ENCODE results near the gene DYNC2H1. TPM values are rescaled to one million over a fixed set of nuclear protein-coding genes. Genes with fewer than 3 reads are reported as not detected.

The DYNC2H1 gene
- total and polyA plus RNA-seq, 7 donors: 0.79 to 2.3 (median 1.3) TPM

DNA sequence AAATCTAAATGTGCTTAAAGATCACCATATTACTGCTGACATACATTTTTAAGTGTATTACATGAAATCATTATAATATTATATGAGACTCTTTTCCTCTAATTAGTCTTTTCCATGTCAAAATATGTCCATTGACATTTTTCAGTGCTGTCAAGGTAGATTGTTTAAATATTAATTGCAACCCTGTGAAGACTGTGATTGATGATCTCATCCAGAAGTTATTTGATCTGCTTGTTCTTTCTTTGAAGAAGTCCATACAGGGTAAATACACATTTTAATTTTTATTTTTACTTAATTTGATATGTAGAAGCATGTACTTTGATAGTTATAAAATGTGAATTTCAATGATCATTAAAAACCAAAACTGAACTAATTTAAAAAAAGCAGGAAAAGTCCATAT, 38.4 kb downstream of the DYNC2H1 start:
- intact Hi-C loops (cut with DNase I): no loop called here
- Histone ChIP-seq H3K27me3 (ENCODE audit: insufficient read depth in 3 of 3, low read length in 2 of 3) (no peaks in the 10 kb centered on the region), H3K4me1 (no peaks in the 10 kb centered on the region), H3K36me3 (ENCODE audit: insufficient read depth in 1 of 2, low read depth in 1 of 2) (peaks cover 0 to 5% of the 10 kb centered on the region in 2 donors), H3K27ac (no peak overlapping the region), H3K9me3 (no peaks in the 10 kb centered on the region), H3K4me3 (no peak overlapping the region)
- no peak for DNase-seq
- TF ChIP-seq, protein P1, sequence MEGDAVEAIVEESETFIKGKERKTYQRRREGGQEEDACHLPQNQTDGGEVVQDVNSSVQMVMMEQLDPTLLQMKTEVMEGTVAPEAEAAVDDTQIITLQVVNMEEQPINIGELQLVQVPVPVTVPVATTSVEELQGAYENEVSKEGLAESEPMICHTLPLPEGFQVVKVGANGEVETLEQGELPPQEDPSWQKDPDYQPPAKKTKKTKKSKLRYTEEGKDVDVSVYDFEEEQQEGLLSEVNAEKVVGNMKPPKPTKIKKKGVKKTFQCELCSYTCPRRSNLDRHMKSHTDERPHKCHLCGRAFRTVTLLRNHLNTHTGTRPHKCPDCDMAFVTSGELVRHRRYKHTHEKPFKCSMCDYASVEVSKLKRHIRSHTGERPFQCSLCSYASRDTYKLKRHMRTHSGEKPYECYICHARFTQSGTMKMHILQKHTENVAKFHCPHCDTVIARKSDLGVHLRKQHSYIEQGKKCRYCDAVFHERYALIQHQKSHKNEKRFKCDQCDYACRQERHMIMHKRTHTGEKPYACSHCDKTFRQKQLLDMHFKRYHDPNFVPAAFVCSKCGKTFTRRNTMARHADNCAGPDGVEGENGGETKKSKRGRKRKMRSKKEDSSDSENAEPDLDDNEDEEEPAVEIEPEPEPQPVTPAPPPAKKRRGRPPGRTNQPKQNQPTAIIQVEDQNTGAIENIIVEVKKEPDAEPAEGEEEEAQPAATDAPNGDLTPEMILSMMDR (IDR thresholded peaks at IDR 0.05): no peak
- no peak for ATAC-seq

DNA sequence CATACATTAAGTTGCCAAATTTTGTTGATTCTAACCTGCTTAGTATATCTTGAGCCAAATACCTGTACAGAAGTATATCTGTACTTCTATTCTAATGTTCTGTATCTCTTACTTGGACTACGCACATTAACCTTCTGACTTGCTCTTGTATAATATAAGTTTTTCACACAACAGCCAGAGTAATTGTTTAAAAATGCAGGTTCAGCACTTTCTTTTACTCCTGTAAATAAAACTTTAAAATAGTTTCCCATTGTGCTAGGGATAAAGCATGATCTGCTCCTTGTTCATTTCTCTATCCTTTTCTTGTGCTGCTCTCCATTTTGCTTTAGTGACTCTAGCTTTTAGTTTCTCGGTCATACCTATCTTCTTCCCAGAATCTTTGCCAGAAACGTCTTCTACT, 48.3 kb downstream of the DYNC2H1 start:
- no peak overlapping the region for H3K27ac ChIP-seq
- intact Hi-C loops (cut with DNase I): no loop called here
- no peak for DNase-seq
- WGBS, 3 donors: 93 to 98% (median 95%) methylated on average over 3 of the region's 3 CpGs
- no peak overlapping the region for H3K4me3 ChIP-seq
- H3K4me1 ChIP-seq: no peaks in the 10 kb centered on the region
- TF ChIP-seq, protein P1 (IDR thresholded peaks at IDR 0.05): no peak
- no peaks in the 10 kb centered on the region for H3K27me3 ChIP-seq (ENCODE audit: insufficient read depth in 3 of 3, low read length in 2 of 3)
- ATAC-seq: no peak
- no peaks in the 10 kb centered on the region for H3K9me3 ChIP-seq
- H3K36me3 ChIP-seq (ENCODE audit: insufficient read depth in 1 of 2, low read depth in 1 of 2): no peaks in the 10 kb centered on the region

DNA sequence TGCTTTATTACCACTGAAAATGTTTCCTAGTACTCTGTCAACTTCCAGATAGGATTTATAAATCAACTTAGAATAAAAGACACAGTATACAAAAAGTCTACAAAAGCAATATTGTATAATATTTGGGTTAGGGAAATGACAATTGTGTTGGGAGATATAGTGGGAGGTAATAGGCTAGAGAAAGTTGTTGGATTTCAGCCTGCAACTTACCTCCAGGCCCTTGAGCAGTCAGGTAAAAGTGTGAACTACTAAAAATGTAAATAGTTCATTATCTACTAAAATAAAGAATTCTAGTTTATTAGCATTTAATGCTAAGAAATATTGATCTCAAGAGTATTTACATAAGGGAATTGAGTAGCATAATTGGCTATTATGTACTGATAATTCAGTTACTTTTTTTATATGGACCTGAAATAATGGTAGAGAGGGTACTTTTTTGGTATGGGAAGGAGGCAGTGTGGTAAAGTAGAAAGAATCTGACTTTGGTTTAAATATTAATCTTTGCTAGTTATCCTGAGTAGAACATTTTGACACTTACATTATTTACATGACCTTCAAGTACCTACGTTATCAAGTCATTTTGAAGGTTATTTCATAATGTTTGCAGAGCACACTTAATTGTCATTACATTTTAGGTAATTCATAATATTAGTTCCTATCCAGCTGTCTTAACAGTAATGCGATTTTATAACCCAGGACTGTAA, 55.0 kb downstream of the DYNC2H1 start:
- Histone ChIP-seq H3K4me1 (no peaks in the 10 kb centered on the region), H3K9me3 (no peaks in the 10 kb centered on the region), H3K4me3 (no peak overlapping the region), H3K27me3 (ENCODE audit: insufficient read depth in 3 of 3, low read length in 2 of 3) (no peaks in the 10 kb centered on the region), H3K27ac (no peak overlapping the region), H3K36me3 (ENCODE audit: insufficient read depth in 1 of 2, low read depth in 1 of 2) (no peaks in the 10 kb centered on the region)
- TF ChIP-seq, protein P1 (IDR thresholded peaks at IDR 0.05): no peak
- intact Hi-C loops (cut with DNase I): no loop called here
- ATAC-seq: no peak
- WGBS, 3 donors: 88 to 96% (median 94%) methylated on average over 2 of the region's 2 CpGs
- no peak for DNase-seq

DNA sequence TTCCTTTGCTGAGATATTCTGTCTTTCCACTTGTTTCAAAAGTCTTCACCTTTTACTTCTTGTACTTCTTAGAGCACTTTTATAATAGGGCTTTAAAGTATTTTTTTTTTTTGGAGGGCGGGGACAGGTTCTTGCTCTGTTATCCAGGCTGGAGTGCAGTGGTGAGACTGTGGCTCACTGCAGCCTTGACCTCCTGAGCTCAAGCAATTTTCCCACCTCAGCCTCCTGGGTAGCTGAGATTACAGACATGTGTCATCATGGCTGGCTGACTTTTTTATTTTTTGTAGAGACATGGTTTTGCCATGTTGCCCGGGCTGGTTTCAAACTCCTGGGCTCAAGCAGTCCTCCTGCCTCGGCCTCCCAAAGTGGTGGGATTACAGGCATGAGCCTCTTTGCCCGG, 57.9 kb downstream of the DYNC2H1 start:
- H3K27ac ChIP-seq: no peak overlapping the region
- 96 to 99% (median 97%) methylated on average over 4 of the region's 4 CpGs for WGBS, 3 donors
- no peaks in the 10 kb centered on the region for H3K4me1 ChIP-seq
- ATAC-seq (no peak), DNase-seq (no peak)
- H3K36me3 ChIP-seq (ENCODE audit: insufficient read depth in 1 of 2, low read depth in 1 of 2): no peaks in the 10 kb centered on the region
- no peaks in the 10 kb centered on the region for H3K9me3 ChIP-seq
- no peak overlapping the region for H3K4me3 ChIP-seq
- H3K27me3 ChIP-seq (ENCODE audit: insufficient read depth in 3 of 3, low read length in 2 of 3): no peaks in the 10 kb centered on the region
- intact Hi-C loops (cut with DNase I): no loop called here
- TF ChIP-seq, protein P1 (IDR thresholded peaks at IDR 0.05): no peak

DNA sequence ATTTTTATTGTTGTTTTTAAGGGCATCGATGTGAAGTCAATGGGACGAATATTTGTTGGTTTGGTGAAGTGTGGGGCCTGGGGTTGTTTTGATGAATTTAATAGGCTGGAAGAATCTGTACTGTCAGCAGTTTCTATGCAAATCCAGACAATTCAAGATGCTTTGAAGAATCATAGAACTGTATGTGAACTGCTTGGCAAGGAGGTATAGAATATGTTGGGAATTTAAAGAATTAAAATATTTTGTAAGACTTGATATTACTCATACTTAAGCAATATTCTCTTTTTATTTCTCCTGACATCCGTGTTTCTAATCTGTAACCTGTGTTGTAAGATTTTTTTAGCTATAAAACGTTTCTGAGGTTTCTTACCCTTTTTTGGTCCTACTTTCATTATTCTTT, 61.6 kb downstream of the DYNC2H1 start:
- intact Hi-C loops (cut with DNase I): no loop called here
- DNase-seq: no peak
- no peak for ATAC-seq
- 89 to 95% (median 93%) methylated on average over 4 of the region's 4 CpGs for WGBS, 3 donors
- no peaks in the 10 kb centered on the region for H3K4me1 ChIP-seq
- TF ChIP-seq, protein P1 (IDR thresholded peaks at IDR 0.05): no peak
- H3K9me3 ChIP-seq: no peaks in the 10 kb centered on the region
- no peak overlapping the region for H3K27ac ChIP-seq
- no peak overlapping the region for H3K4me3 ChIP-seq
- no peaks in the 10 kb centered on the region for H3K27me3 ChIP-seq (ENCODE audit: insufficient read depth in 3 of 3, low read length in 2 of 3)
- H3K36me3 ChIP-seq (ENCODE audit: insufficient read depth in 1 of 2, low read depth in 1 of 2): peaks cover 0 to 6% of the 10 kb centered on the region in 2 donors

All from psoas muscle (tissue), 8 donors.